ENCODE results near the gene CADPS2. TPM values are rescaled to one million over a fixed set of nuclear protein-coding genes. Genes with fewer than 3 reads are reported as not detected.

Gene CADPS2
- polyA plus RNA-seq: not detected

DNA sequence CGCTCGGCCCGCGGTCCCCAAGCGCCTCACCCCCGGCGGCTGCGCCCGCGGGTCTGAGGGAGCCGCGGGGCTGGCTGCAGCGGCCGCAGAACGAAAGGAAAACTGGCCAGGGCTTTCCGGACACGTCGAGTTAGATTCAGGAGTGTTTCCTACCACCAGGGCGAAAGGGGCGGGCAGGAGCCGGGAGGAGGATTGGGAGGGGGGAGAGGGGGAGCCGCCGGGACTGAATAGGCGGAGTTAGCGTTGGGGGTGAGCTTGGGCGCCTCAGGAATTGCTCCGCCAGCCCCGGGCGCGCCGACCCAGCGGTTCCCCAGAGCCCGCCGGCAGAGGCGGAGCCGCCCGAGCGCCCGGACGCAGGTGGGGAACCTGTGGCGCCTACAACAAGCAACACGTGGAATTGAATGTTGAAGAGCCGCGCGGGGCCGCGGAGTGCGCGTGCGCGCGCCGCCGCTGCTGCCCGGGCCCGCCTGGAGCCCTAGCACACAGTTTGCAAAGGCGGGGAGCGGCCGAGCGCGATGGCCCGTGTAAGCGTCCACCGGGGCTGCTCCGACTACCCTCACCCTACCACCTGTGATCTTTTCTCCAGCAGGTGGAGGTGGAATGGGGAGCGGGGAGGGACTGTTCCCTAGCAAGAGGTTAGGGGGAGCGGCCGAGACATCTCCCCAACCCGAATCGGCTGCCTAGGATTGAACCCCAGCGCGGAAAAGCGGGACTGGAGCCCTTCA is at the start of gene CADPS2:
TSS of gene CADPS2 (minus strand) at position 104 of the 725 bp plus-strand sequence. CDS start 123 bp downstream, outside the sequence.
- H3K36me3 Mint-ChIP-seq: no peaks in the 10 kb centered on the region
- no peak for DNase-seq
- peaks cover 10 to 48% (median 25%) of the 10 kb centered on the region in 6 donors for H3K9me3 Mint-ChIP-seq
- H3K4me3 Mint-ChIP-seq: peak within 1 kb of the TSS; percentile 21 to 66 (median 38)
- H3K4me1 Mint-ChIP-seq: no peaks in the 10 kb centered on the region
- H3K27ac Mint-ChIP-seq: no peak within 1 kb of the TSS
- peaks cover 9 to 19% (median 14%) of the 10 kb centered on the region in 3 donors for H3K27me3 Mint-ChIP-seq (ENCODE audit: low read depth in 3 of 3)

- no peaks in the 10 kb centered on the region for H3K36me3 Mint-ChIP-seq
- H3K4me3 Mint-ChIP-seq: no peak overlapping the region
- no peak overlapping the region for H3K27ac Mint-ChIP-seq
- peaks cover 16 to 46% (median 25%) of the 10 kb centered on the region in 6 donors for H3K9me3 Mint-ChIP-seq
- no peaks in the 10 kb centered on the region for H3K27me3 Mint-ChIP-seq (ENCODE audit: low read depth in 3 of 3)
- no peaks in the 10 kb centered on the region for H3K4me1 Mint-ChIP-seq
- no peak for DNase-seq
Measured at GRCh38 chr7:122935620-122936019, 49.4 kb upstream of the CADPS2 start.

GRCh38 chr7:122919643-122920181 is 33.5 kb upstream of the CADPS2 start:
- Mint-ChIP-seq H3K27ac (no peak overlapping the region), H3K4me3 (no peak overlapping the region), H3K27me3 (ENCODE audit: low read depth in 3 of 3) (no peaks in the 10 kb centered on the region), H3K36me3 (no peaks in the 10 kb centered on the region), H3K4me1 (no peaks in the 10 kb centered on the region), H3K9me3 (peaks cover 0 to 24% (median 2%) of the 10 kb centered on the region in 6 donors)
- no peak for DNase-seq

DNA sequence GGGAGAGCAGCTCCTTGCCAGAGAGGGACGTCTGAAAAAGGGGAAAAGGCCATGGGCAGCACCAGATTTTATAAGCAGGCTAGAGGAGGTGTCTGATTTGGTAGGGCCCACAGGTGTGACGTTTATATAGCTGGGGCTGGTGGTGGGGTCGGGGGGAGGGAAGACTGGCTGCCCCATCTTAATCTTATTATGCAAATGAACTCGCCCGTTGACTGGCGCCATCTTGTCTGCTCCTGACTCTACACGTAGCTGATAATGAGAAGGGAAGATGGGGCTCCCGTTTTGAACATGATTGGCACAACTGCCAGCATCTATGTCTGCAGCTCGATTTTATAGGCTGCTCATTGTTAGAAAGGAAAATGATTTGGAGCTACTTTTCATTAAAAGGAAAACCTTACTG is 28.6 kb upstream of the CADPS2 start:
- Mint-ChIP-seq H3K4me1 (no peaks in the 10 kb centered on the region), H3K4me3 (no peak overlapping the region), H3K36me3 (no peaks in the 10 kb centered on the region), H3K9me3 (peaks cover 5 to 33% (median 14%) of the 10 kb centered on the region in 6 donors), H3K27me3 (ENCODE audit: low read depth in 3 of 3) (no peaks in the 10 kb centered on the region), H3K27ac (no peak overlapping the region)
- DNase-seq: no peak

- no peaks in the 10 kb centered on the region for H3K27me3 Mint-ChIP-seq (ENCODE audit: low read depth in 3 of 3)
- no peak overlapping the region for H3K4me3 Mint-ChIP-seq
- H3K27ac Mint-ChIP-seq: no peak overlapping the region
- no peak for DNase-seq
- H3K4me1 Mint-ChIP-seq: no peaks in the 10 kb centered on the region
- H3K36me3 Mint-ChIP-seq: no peaks in the 10 kb centered on the region
- peaks cover 5 to 27% (median 13%) of the 10 kb centered on the region in 6 donors for H3K9me3 Mint-ChIP-seq
Measured at GRCh38 chr7:122913608-122914007, 27.3 kb upstream of the CADPS2 start.

DNA sequence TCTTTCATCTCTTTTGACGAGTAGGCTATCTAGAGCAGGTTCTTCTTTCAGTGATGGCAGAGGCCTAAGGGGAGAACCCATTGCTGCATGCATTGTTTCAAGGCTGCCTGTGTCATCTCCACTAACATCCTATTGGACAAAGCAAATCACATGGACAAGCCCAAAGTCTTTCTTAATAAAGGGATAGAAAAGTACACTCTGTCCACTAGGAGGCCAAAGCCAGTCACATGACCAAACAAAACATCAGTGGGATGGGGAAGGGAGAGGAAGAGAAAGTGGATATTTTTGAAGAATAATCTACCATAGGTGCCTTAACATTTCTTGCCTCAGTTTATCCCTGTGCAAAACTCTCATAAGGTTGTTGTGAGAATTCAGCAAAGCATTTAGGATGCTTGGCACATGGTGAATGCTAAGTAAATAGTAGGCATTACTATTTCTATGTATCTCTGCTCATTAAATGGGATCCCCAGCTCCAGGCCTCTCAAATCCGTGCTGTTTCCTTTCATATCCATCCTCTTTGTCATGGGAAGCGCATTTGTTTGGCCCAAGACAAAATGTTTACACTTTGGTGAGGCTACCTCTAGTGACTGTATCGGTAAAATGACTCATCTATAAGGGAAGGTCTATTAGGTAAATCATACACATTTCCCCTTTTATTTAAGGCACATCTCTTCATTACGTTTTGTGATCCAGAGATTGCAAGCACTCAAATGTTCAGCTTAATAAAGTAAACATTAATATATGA is 16.7 kb upstream of the CADPS2 start:
- Mint-ChIP-seq H3K4me3 (no peak overlapping the region), H3K9me3 (peaks cover 2 to 14% (median 9%) of the 10 kb centered on the region in 6 donors), H3K36me3 (no peaks in the 10 kb centered on the region), H3K27ac (no peak overlapping the region), H3K4me1 (no peaks in the 10 kb centered on the region), H3K27me3 (ENCODE audit: low read depth in 3 of 3) (peaks cover 0 to 3% (median 2%) of the 10 kb centered on the region in 3 donors)
- DNase-seq: no peak

DNA sequence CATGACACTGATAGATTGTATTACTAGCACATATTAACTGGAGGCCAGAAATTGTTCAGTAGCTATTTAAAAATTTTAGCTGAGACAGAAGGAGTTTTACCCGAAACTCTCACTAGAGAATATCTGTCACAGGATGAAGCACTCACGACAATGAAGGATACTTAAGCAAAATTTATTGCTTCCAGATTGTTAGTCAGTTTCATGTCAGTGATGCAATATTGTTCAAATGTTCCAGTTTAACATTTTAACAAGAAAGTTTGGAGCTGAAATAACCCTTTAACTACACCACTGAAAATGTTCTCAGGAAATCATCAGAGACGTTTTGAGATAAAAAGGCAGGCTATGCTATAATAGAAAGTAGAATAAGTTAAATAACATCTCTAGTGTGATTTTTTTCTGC is 15.0 kb upstream of the CADPS2 start:
- DNase-seq: no peak
- peaks cover 2 to 14% (median 7%) of the 10 kb centered on the region in 6 donors for H3K9me3 Mint-ChIP-seq
- H3K4me1 Mint-ChIP-seq: no peaks in the 10 kb centered on the region
- H3K36me3 Mint-ChIP-seq: no peaks in the 10 kb centered on the region
- no peak overlapping the region for H3K4me3 Mint-ChIP-seq
- peaks cover 0 to 3% (median 2%) of the 10 kb centered on the region in 3 donors for H3K27me3 Mint-ChIP-seq (ENCODE audit: low read depth in 3 of 3)
- H3K27ac Mint-ChIP-seq: no peak overlapping the region

DNA sequence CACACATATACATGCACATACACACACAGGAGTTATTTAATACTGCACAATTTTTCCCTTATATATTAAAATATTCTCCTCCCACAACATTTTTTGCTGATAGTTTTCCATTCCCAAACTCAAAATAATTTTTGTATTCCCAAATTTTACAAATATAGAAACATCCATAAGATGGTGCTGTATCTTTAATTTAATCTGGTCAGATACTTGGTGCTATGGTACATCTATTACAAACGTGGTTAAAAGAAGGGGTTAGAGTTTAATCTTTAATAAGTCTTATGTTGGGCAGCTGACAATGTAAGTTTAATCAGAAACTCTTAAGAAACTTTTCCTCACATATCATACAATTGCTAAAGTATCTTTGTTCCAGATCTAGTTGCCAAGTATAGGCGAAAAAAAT is 10.2 kb upstream of the CADPS2 start:
- no peaks in the 10 kb centered on the region for H3K27me3 Mint-ChIP-seq (ENCODE audit: low read depth in 3 of 3)
- no peak overlapping the region for H3K4me3 Mint-ChIP-seq
- no peaks in the 10 kb centered on the region for H3K4me1 Mint-ChIP-seq
- no peak for DNase-seq
- H3K9me3 Mint-ChIP-seq: peaks cover 0 to 10% (median 6%) of the 10 kb centered on the region in 6 donors
- no peak overlapping the region for H3K27ac Mint-ChIP-seq
- H3K36me3 Mint-ChIP-seq: no peaks in the 10 kb centered on the region

DNA sequence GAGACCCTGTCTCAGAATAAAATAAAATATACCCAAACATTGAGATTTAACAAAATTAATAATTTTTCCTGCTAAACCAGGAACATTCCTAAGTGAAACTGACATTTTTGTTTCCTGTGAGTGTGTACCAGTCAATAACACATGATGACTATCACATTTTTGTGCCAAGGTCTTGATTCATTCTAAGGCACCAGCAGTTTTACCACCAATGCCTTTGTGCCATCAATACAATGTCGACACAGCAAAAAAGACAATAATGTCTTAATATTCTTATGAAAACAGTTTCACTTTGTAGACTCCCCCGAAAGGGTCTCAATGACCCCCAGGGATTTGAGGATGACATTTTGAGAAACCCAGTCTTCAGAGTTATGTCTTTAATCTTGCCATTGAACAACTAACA is 7.2 kb upstream of the CADPS2 start:
- Mint-ChIP-seq H3K9me3 (peaks cover 0 to 19% (median 8%) of the 10 kb centered on the region in 6 donors), H3K27me3 (ENCODE audit: low read depth in 3 of 3) (peaks cover 0 to 3% (median 0%) of the 10 kb centered on the region in 3 donors), H3K4me3 (no peak overlapping the region), H3K4me1 (no peaks in the 10 kb centered on the region), H3K27ac (no peak overlapping the region), H3K36me3 (no peaks in the 10 kb centered on the region)
- DNase-seq: no peak

DNA sequence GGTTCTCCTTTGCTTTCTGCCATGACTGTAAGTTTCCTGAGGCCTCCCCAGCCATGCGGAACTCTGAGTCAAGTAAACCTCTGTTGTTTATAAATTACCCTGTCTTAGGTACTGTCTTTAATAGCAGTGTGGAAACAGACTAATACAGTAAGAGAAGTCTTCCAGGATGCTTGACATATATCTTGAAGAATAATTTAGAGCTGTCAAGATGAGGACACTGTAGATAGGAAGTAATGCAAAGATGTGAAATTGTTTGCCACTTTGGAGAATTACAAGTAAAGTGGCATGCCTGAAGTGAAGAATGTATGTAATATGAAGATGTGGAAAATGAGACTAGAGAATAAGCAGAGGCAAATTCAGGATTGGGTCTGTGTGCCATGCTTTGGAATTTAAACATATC is 2.9 kb upstream of the CADPS2 start:
- no peaks in the 10 kb centered on the region for H3K4me1 Mint-ChIP-seq
- DNase-seq: no peak
- H3K27me3 Mint-ChIP-seq (ENCODE audit: low read depth in 3 of 3): peaks cover 6 to 19% (median 14%) of the 10 kb centered on the region in 3 donors
- H3K27ac Mint-ChIP-seq: no peak overlapping the region
- H3K9me3 Mint-ChIP-seq: peaks cover 9 to 39% (median 21%) of the 10 kb centered on the region in 6 donors
- H3K36me3 Mint-ChIP-seq: no peaks in the 10 kb centered on the region
- no peak overlapping the region for H3K4me3 Mint-ChIP-seq

DNA sequence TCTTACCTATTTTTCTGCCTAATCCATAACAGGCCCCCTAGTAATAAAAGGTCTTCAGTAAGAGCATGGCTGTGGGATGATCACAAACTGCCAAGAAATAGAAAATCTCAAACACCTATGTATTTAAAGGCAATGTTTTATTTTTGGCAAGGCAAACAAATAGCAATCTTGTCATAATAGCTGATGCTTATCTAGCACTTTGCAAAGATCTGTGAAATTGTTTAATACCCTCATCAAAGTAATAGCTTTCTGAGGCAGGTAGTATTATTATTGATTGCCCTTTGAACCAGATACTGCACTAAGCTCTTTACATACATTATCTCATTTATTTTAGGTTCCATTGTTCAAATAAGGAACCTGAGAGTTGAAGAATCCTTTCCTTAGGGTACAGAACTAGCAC is 1.6 kb upstream of the CADPS2 start:
- Mint-ChIP-seq H3K4me3 (no peak overlapping the region), H3K36me3 (no peaks in the 10 kb centered on the region), H3K27me3 (ENCODE audit: low read depth in 3 of 3) (peaks cover 9 to 19% (median 14%) of the 10 kb centered on the region in 3 donors), H3K27ac (no peak overlapping the region), H3K4me1 (no peaks in the 10 kb centered on the region), H3K9me3 (peaks cover 10 to 44% (median 23%) of the 10 kb centered on the region in 6 donors)
- no peak for DNase-seq

DNA sequence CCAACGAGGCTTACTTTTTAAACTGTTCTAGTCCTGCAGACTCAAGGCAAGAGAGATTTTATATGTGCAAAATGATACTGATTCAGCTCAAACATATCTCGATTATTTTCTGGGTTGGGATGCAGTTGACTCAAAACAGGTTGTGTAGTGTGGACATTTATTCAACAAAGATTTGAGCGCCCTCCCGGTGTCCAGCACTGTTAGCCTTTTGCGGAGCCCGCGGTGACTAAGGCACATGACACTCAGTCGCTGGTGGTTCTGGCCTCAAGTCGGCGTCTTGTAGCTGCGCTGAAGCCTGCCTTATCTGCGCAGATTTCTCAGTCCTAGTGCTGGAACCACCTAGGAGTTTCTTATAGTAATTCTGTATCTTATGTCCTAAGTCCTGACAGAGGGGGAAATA is 938 bp upstream of the CADPS2 start:
- no peak for DNase-seq
- peak overlapping the region; percentile 21 to 66 (median 35) for H3K4me3 Mint-ChIP-seq
- H3K27me3 Mint-ChIP-seq (ENCODE audit: low read depth in 3 of 3): peaks cover 9 to 19% (median 14%) of the 10 kb centered on the region in 3 donors
- H3K4me1 Mint-ChIP-seq: no peaks in the 10 kb centered on the region
- H3K9me3 Mint-ChIP-seq: peaks cover 10 to 48% (median 25%) of the 10 kb centered on the region in 6 donors
- no peaks in the 10 kb centered on the region for H3K36me3 Mint-ChIP-seq
- no peak overlapping the region for H3K27ac Mint-ChIP-seq

DNA sequence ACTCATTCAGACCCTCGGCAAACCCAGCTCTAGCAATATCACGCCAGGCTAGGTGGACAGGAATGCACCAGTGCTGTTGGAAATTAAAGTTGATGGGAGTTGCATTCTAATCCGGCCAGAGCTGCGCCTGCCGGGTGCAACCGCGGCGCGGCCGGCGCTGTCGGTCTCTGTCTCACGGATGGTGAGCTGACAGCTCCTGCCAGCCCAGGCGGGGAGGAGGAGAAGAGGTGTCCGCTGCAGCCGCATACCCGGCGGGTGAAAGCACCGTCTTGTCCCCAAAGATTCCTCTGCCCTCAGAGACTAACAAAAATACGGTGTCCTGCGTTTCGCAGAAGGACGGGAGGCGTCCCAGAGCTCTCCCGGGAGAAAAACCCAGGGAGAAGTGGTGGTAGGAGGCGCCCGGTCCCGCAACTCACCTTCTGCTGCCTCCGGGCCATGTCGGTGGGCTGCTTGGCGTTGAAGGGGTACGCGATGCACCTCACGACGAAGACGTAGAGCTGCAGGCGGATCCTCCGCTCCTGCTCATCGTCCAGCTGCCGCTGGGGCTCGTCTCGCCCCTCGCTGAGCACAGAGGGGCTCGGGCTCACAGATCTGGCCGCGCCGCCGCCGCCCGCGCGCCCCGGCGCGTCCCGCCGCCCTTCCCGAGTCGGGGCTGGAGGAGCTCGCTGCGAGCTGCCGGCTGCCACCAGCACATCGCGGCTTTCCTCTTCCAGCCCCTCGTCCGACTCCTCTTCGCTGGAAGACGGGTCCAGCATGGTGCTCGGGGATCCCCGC is 490 bp downstream of the CADPS2 start:
- Mint-ChIP-seq H3K4me3 (peak overlapping the region in 2 of 5 donors; percentile 38 to 41), H3K4me1 (no peaks in the 10 kb centered on the region), H3K27me3 (ENCODE audit: low read depth in 3 of 3) (peaks cover 9 to 19% (median 14%) of the 10 kb centered on the region in 3 donors), H3K36me3 (no peaks in the 10 kb centered on the region), H3K27ac (no peak overlapping the region), H3K9me3 (peaks cover 9 to 48% (median 26%) of the 10 kb centered on the region in 6 donors)
- DNase-seq: no peak

Data from immature natural killer cell (primary cell).